GM21619 (cell line): ENCODE data around the gene SELENOT.
"Not testable (repeated sequence)": the region's sequence is repeated elsewhere in the genome, so short reads cannot be mapped to it uniquely, and the experiment has no call there.

Source experiments
- ATAC-seq: cut with Tn5 transposase; IDR thresholded peaks from one replicate; pipeline ENCODE4 v1.9.1; 2021; ENCODE audit not compliant: unreplicated experiment

Gene SELENOT

GRCh38 chr3:150603153-150603979, at the start of gene SELENOT:
Gene SELENOT, plus strand, starts transcription at chr3:150603321. Its CDS starts 42 bp downstream, at chr3:150603363.
- peak; percentile 49 for ATAC-seq

GRCh38 chr3:150555859-150556436, 47.2 kb upstream of the SELENOT start:
- no peak for ATAC-seq

GRCh38 chr3:150556792-150557191, 46.3 kb upstream of the SELENOT start:
- no peak for ATAC-seq

GRCh38 chr3:150557725-150558124, 45.4 kb upstream of the SELENOT start:
- no peak for ATAC-seq

GRCh38 chr3:150564243-150564642, 38.9 kb upstream of the SELENOT start:
- no peak for ATAC-seq

- no peak for ATAC-seq
These were observed 35.8 kb upstream of the SELENOT start for GRCh38 chr3:150567328-150567727.

- ATAC-seq: no peak
These were observed 25.3 kb upstream of the SELENOT start for GRCh38 chr3:150577855-150578254.

- no peak for ATAC-seq
These were observed 21.9 kb upstream of the SELENOT start for GRCh38 chr3:150581174-150581573.

- peak; percentile 50 for ATAC-seq
These were observed 20.5 kb upstream of the SELENOT start for GRCh38 chr3:150582620-150583019.

- ATAC-seq: peak; percentile 53
These were observed 20.1 kb upstream of the SELENOT start for GRCh38 chr3:150583028-150583427.

- no peak for ATAC-seq
These were observed 14.9 kb upstream of the SELENOT start for GRCh38 chr3:150588027-150588830.

- no peak for ATAC-seq
These were observed 13.4 kb upstream of the SELENOT start for GRCh38 chr3:150589759-150590158.

- no peak for ATAC-seq
These were observed 9.0 kb upstream of the SELENOT start for GRCh38 chr3:150594150-150594549.

GRCh38 chr3:150597646-150598045, 5.5 kb upstream of the SELENOT start:
- ATAC-seq: no peak

- ATAC-seq: peak; percentile 18
These were observed 3.4 kb upstream of the SELENOT start for GRCh38 chr3:150599611-150600297.

- not testable (repeated sequence) for ATAC-seq
These were observed 2.2 kb upstream of the SELENOT start for GRCh38 chr3:150600647-150601530.

- ATAC-seq: peak; percentile 5
These were observed 532 bp upstream of the SELENOT start for GRCh38 chr3:150602426-150603152.

- ATAC-seq: no peak
These were observed 829 bp downstream of the SELENOT start for GRCh38 chr3:150603980-150604319.

GRCh38 chr3:150605998-150606641, 3.0 kb downstream of the SELENOT start:
- ATAC-seq: no peak
